Hepatocyte (in vitro differentiated cells): ENCODE measurements around the gene ITPR1.

ENCODE experiments used
- EZH2 ChIP-seq: fragments of 200-600 bp; sonication (generic); IDR thresholded peaks from 2 replicates; pipeline ENCODE4 v1.6.1; 2016; ENCODE audit warnings: antibody characterized with exemption, mild to moderate bottlenecking, borderline replicate concordance
- EZH2phosphoT487 ChIP-seq: fragments of 200-600 bp; sonication (generic); IDR thresholded peaks from one replicate; pipeline ENCODE4 v1.6.1; 2018; ENCODE audit warnings: antibody characterized with exemption, mild to moderate bottlenecking, low read depth, moderate library complexity; ENCODE audit not compliant: unreplicated experiment, severe bottlenecking
- TF ChIP-seq, protein P1 (sequence below): fragments of 200-600 bp; sonication (generic); IDR thresholded peaks from 2 replicates; pipeline ENCODE4 v1.5.1; 2016; ENCODE audit warnings: antibody characterized with exemption, mild to moderate bottlenecking; ENCODE audit not compliant: poor library complexity

DNA sequence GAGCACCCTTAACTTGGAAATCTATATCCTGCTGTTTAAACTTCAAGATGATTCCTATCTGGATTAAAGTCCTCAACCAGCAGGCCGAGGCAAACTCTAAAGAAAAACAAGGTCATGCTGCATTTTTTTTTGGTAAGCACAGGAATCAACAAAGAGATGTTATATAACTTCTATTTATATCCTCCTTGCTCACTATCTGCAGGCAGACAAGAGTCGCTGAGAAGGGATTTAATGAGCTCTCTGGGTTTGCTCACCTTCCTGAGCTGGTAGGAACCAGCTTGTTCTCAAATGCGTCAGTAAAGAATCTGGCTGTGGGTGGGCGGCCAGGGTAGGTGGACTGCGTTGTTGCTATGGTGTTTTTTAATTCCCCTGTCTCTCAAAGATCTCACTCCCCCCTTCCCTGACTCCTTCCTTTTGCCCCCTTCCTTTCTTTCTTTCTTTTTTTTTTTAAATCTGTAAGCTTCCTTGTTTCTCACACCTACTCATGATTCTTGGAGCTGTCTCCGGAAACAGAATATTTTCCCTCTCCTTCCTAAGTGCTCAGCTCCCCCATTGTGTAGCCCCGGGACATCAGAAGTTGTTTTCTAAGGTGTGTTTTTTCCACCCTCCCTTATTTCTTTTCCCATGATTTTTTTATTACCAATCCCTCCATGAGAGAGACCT, 257.3 kb downstream of the ITPR1 start:
- TF ChIP-seq, protein P1, sequence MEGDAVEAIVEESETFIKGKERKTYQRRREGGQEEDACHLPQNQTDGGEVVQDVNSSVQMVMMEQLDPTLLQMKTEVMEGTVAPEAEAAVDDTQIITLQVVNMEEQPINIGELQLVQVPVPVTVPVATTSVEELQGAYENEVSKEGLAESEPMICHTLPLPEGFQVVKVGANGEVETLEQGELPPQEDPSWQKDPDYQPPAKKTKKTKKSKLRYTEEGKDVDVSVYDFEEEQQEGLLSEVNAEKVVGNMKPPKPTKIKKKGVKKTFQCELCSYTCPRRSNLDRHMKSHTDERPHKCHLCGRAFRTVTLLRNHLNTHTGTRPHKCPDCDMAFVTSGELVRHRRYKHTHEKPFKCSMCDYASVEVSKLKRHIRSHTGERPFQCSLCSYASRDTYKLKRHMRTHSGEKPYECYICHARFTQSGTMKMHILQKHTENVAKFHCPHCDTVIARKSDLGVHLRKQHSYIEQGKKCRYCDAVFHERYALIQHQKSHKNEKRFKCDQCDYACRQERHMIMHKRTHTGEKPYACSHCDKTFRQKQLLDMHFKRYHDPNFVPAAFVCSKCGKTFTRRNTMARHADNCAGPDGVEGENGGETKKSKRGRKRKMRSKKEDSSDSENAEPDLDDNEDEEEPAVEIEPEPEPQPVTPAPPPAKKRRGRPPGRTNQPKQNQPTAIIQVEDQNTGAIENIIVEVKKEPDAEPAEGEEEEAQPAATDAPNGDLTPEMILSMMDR = no peak
- TF ChIP-seq EZH2 = no peak
- TF ChIP-seq EZH2phosphoT487 = no peak
